ENCODE data around the gene GNG4.
"Not testable (repeated sequence)": the region's sequence is repeated elsewhere in the genome, so short reads cannot be mapped to it uniquely, and the experiment has no call there.

The GNG4 gene

DNA sequence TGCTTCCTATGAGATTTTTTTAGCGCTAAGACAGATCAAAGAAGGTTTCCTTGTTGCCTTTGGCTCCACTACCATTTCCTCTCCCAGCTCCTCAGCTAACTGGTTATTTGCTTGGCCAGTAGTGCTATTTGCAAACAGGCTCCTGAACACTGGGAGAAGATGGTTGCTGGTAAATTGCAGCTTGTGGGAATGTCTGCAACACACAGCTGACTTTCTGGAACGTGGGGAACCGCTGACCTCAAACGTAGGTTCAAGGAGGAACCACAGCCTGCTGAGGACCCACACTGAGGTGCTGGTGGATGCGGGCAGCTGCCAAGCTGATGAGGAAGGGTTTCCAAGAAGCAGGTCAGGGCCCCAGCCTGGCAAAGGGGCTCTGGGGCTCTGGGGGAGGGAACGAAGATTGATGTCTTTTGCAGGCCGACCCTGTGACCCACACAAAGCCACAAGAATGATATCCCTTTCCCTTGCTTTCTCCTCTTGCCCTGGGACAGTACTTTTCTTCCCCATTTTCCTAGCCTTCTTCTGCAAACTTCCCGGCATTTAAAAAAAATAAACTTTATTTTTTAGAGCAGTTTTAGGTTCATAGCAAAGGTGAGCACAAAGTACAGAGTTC, 24.8 kb downstream of the GNG4 start:
- no peak for DNase-seq

DNA sequence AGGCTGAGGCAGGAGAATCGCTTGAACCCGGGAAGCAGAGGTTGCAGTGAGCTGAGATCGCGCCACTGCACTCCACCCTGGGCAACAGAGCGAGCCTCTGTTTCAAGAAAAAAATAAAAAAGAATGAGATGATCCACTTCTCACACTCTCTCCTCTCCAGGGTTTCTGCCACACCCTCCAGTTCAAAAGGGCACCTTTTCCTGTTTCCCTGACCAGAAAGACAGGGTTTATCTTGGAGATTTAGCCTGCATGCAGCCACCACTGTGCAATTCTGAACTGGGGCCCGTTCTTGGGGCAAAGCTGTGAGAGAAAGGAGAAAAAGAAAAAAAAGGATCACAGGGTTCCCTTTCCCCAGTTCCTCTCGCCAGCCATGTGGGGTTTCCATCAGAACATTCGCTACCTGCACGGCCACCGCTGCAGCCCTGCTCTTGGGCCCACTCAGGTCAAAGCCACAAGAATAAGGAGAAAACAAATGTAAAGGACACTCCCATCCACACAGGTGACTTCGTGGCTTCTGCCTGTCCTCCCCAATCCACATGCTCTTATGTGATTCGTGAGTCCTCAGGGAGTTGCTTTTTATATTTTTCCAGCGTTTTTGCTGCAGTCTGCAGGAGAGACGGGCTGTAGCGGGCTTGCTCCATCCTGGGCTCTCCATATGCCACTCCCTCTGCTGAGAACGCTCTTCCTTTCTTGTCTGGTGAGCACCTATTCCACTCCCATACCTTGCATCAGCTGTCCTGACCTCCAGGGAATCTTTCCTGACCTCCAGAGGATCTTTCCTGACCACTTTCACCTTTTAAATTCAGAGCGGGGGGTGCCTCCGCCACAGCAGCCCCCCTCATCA, 26.4 kb downstream of the GNG4 start:
- DNase-seq, result no peak

DNA sequence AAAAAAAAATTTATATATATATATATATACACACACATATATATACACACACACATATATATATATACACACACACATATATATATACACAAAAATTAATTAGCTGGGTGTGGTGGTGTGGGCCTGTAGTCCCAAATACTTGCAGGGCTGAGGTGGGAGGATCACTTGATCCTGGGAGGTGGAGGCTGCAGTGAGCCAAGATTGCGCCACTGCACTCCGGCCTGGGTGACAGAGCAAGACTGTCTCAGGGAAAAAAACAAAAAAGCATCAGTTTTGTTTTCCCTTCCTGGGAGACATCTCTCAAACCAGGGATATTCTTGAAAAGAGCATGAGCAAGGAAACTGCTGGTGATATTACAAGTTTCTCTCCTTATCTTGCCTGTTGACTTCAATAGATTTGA, 30.4 kb downstream of the GNG4 start:
- not testable (repeated sequence) for DNase-seq

DNA sequence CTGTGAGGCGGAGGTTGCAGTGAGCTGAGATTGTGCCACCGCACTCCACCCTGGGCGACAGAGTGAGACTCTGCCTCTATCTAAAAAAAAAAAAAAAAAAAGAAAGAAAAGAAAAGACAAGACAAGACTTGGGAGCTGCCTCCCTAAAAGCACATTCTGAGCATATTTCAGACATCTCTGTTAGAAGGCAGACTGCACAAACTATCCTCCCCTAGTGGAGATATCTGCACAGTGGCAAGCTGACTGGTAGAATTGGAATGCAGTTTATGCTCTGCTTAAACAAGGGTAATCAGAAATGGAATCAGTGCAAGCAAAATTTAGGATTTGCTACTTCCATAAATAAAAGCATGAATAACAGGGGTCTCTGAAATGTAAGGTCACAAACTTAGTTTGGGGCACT, 31.8 kb downstream of the GNG4 start:
- no peak for DNase-seq

DNA sequence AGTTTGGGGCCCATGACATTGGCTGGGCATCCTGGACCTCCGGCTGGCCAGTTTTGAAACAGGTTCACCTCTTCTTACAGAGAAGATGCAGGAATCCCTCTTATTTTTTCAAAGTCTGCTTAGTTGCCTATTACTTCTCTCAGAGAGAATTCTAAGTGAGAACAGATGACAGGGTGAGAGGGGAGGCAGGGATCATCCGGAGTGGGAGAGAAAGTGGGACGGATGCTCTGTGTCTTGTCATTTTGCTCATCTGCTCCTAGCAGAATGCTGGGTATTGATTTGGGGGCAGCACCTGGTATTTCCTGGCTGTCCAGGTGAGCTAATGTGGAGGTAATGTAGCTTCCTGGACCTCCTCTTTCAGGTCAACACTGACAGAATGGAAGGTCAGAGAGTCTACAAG, 32.4 kb downstream of the GNG4 start:
- no peak for DNase-seq

DNA sequence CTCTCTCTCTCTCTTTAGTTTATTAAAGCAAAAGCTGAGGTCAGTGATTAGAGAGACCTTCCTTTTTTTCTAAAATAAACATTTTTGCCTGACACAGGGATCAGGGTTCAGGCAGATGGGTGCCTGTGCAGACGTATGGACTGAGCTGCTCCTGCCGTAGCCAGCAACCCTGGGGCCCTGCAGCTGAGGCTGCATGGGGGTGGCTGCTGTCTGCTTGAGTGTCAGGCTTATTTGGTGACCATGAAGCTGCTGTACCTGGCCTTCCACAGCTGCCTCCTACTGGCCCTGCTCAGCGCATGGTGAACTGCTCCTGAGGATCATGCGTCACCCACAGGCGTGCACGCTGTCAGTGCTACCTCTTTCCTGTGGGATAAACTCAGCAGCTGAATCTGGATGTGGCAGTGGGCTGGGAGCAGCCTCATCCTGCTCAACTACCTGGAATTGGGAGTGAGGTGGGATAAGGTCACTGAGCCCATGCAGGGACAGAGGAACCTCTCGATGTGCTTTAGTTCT, 35.1 kb downstream of the GNG4 start:
- DNase-seq, result no peak

DNA sequence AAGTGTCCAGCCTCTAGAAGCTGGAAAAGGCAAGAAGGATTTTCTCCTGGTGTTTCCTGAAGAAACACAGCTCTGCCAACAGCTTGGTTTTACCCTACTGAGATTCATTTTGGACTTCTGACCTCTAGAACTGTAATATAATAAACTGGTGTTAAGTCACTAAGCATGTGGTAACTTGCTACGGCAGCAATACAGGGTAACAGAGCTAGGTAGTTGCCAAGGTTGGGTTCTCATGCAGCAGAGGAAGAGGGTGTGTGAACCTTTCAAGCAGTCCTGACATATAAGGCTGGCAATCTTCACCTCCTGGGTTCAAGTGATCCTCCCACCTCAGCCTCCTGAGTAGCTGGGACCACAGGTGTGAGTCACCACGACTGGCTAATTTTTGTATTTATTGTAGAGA, 36.0 kb downstream of the GNG4 start:
- no peak for DNase-seq

DNA sequence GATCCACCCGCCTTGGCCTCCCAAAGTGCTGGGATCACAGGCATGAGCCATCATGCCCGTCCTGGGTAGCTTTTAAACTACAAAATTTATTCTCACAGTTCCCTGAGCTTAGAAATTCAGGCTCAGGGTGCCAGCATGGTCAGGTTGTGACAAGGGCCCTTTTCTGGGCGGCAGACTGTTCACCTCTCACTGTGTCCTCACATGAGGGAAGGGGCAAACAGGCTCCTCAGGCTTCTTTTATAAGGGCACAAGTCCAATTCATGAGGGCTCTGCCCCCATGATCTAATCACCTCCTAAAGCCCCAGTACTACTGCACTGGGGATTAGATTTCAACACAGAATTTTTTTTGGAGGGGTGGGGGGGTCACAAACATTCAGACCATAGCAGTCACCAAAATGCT, 36.8 kb downstream of the GNG4 start:
- no peak for DNase-seq

DNA sequence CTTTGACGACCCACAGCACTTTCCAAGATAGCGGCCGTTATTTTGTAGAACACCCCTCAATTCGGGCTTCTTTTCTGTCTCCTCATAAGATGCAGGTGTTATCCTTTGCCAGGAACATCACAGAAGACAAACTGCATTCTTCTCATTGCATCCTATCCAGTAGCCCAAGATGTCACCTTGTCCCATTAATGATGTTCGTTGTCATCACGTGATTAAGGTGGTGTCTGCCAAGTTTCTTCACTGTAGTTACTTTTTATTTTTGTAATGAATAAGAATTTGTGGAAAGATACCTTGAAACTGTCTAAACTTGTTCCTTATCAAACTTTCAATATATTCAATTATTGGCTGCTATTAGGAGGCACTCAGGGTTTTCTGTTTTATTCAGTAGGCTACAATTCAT, 39.4 kb downstream of the GNG4 start:
- DNase-seq, result no peak

DNA sequence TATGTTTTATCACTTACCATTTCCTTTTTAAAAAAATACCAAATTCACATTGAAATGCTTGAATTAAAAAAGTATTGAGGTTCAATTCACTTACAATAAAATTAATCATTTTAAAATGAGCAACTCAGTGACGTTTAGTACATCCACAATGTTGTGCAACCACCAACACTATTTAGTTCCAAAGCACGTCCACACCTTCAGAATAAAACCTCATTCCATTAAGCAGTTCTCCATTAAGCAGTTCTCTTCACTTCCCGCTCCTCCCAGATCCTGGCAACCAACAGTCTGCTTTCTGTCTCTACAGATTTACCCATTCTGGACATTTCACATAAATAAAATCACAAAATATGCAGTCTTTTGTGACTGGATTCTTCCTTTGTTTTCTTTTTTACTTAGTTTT, 41.3 kb downstream of the GNG4 start:
- DNase-seq, result no peak

DNA sequence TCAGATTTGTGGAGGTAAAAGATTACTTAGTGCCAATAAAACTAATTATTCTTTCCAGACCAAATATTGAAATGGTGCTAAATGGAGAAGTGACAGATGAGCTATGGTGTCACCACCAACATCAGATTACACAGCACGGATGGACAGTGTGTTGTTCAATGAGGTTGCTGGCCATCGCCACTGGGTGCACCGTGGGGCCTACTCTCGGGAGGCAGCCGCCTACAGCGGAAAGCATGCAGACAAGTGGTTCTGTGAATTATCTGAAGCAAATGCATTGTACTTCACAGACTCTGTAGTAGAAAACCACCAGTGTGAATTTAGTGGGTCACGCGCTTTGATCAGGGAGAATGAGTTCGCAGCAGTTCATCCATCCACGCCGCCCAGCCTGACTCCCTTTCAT, 42.3 kb downstream of the GNG4 start:
- DNase-seq, result peak; percentile 24

DNA sequence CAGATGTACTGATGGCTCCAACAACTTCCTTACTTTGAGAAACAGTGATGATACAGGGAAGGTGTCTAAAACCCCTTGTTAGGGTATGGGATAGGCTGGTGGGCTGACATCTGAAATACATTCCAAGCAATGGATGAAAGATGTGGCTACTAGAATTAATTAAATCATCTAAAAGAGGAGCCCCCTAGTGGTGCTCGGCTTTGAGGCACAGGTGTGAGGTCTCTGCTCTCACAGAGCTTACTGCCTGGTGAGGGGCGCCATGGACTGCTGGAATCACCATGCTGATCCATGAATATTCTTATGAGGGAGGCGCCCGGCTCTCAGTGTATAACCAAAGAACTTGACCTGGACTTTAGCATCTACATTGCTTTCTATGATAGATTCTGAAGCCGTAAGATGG, 48.5 kb downstream of the GNG4 start:
- peak; percentile 63 for DNase-seq

DNA sequence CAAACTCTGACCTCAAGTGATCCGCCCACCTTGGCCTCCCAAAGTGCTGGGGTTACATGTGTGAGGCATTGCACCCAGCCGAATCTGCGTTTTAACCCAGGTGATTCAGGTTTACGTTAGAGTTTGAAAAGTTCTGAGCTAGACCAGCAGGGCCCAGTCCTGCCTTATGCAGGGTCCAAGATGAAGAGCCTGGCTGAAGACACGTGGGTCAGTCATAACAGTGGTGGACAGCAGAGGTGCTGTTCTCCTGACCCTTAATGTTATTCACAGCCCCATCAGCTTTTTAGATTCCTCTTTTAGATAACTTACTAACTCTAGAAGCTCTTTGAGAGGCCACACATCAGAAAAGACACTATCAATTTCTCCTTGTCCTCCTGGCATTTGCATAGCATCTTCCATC, 50.0 kb downstream of the GNG4 start:
- no peak for DNase-seq

DNA sequence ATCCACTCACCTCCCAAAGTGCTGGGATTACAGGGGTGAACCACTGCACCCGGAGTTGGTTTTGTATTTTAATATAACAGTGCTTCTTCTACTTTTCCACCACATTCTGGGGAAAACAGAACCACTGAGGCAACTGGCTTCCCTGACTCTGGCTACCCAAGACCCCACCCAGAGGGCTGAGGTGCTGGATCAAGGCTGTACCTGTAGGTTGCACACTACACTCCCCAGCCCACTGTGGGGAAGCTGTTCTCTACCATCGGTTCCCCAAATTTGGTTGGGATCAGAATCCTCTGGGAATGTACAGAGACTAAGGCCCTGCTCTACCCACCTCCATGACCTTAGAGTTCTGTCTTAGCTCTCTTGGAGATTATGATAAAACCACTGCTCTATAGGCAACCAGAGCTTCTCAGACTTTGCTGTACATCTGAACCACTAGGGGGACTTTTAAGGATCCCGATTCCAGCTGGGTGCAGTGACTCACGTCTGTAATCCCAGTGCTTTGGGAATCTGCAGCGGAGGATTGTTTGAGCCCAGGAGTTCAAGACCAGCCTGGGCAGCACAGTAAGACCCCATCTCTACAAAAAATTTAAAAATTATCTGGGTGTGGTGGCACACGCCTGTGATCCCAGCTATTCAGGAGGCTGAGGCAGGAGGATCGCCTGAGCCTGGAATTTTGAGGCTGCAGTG, 51.6 kb downstream of the GNG4 start:
- peak; percentile 42 for DNase-seq

DNA sequence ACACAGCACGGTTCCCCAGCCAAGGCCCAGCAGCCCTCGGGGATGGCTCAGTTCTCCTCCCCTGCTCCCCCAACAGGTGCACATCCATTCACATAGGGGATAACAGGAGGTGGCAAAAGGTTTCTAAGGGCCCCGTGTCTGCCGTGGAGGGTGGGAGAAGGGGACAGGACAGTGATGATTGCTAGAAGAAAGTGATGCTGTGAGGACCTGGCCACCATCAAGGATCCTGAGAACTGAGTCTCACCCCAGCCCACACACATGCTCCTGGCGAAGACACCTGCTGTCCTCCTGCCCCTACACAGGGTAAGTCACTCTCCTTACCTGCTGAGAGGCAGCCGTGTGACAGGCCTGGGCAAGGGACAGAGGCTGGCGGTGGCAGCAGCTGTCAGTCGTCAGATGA, 54.5 kb downstream of the GNG4 start:
- no peak for DNase-seq

DNA sequence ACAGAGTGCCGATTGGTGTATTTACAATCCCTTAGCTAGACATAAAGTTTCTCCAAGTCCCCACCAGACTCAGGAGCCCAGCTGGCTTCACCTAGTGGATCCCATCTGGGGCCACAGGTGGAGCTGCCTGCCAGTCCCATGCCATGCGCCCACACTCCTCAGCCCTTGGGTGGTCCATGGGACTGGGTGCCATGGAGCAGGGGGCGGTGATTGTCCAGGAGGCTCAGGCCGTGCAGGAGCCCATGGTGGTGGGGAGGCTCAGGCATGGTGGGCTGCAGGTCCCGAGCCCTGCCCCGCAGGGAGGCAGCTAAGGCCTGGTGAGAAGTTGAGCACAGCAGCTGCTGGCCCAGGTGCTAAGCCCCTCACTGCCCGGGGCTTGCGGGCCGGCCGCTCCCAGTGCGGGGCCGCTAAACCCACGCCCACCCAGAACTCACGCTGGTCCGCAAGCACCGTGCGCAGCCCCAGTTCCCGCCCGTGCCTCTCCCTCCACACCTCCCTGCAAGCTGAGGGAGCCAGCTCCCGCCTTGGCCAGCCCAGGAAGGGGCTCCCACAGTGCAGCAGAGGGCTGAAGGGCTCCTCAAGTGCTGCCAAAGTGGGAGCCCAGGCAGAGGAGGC, 55.2 kb downstream of the GNG4 start:
- DNase-seq, result not testable (repeated sequence)

DNA sequence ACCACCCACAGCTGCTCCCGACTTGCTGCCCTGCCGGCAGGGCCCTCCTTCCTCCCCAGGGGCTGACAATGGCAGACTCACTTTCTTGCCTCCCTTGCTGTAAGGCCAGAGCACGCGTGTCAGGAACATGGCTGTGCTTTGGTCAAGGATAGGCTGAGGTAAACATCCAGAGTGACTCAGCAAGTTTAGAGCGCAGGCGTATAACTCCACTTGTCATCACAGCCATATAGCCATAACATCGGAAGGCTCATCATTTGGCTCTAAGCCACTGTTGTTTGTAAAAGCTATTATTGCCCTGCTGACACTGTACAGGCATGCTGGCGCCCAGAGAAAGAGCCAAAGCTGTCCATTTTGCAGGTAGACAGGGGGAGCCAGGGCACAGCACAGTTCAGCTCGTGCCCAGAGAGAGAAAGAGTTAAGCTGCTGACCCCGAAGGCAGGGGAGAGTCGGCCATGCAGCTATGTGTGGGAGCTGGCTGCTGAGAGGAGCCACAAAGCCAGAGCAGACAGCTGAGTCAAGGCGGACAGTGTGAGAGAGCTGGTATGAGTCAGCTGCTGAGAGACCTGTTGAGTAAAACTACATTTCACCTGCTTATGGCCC, 60.6 kb downstream of the GNG4 start:
- DNase-seq, result peak; percentile 13

DNA sequence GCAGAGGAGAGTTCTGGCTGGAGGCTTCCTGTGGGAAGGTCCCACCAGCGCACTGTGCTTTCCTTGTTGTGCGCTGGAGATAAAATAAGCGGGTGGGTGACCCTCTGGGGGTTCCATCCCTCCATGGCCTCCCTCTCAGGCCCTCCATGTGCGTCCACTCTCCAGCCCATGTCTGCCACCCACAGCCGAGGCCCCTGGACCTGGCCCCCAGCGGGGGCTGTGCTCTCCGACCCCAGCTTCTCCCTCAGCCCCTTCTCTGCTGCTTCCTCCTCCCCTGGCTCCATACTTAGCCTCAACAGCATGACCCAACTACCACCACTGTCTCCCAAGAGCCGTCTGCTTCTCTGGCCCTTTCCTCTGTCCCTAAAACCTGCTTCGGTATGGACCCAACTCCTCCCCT, 61.4 kb downstream of the GNG4 start:
- no peak for DNase-seq

DNA sequence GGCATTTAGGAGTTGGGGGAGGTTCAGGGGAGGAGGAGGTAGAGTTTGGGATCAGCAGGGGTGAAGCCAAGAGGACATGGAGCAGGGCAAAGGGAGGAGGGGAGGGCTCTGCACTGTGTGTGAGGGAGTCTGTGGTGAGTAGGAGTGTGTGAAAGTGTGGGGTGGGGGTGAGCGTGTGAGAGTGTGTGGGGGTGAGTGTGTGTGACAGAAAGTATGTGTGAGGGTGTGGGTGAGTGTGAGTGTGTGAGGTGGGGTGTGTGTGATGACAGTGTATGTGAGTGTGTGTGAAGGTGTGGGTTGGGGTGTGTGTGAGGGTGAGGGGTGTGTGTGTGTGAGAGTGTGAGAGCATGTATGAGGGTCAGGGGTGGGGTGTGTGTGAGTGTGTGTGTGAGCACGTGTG, 62.6 kb downstream of the GNG4 start:
- DNase-seq, result no peak

DNA sequence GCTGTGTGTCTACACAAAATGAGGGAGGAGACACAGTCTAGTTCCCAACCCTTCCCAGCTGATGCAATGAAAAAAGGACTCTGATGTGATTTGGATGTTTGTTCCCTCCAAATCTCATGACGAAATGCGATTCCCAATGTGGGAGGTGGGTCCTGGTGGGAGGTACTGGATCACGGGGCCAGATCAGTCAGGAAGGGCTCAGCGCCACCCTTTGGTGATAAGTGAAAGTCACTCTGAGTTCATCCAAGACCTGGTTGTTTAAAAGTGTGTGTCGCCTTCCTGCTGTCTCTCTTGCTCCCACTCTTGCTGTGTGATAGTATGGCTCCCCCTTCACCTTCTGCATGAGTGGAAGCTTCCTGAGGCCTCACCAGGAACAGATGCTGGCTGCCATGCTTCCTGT, 63.2 kb downstream of the GNG4 start:
- DNase-seq, result no peak

DNA sequence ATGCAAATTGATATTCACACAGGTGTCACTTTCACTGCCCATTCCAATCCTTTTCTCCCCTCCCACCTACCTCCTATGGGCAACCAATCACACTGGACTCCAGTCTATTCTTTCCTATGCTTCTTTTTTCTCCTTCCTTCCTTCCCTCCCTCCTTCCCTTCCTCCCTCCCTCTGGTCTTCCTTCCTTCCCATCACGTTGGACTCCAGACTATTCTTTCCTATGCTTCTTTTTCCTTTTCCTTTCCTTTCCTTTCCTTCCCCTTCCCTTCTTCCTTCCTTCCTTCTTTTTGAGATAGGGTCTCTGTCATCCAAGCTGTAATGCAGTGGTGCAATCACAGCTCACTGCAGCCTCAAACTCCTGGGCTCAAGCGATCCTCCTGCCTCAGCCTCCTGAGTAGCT, 64.6 kb downstream of the GNG4 start:
- no peak for DNase-seq

DNA sequence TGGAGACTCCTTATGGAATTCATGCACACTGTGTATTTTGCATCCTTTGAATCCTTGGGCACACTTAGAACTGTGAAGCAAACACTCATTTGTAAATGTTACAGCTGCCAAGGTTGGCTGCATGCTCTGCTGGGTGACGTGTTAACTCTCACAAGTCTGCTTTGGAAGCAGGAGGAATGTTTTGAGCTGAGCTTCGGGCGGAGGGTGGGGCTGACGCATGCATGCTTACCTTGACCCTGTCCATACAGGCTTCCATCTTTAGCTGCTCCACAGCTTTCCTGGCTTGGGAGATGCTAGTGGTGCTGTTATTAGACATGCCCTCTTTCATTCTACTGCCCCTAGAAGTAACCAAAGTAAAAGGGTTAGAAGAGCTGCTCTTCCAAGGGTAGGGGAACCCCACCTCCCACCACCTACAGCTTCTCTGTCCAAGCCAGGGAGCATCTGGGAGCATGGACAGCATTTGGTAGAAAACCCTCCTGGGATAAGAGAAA, 66.0 kb downstream of the GNG4 start:
- no peak for DNase-seq

DNA sequence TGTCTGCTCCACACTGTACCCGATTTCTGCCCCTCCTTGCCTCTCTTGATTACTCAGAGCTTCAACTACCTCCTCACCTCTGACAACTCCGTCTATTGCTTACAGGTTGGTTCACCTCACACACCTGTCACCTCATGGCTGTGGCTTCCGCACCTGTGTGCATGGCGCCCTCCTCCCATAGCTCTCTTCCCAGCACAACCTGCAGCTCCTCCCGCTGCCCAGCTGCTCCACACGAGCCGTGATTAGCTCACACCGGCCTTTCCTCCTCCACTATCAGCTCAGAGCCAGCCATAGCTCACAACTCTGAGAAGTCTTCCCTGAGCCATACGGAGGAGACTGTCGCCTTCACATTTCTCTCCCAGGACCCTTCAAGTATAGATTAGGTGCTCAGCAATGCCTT, 67.5 kb downstream of the GNG4 start:
- DNase-seq, result no peak
